ENCODE data around the gene SPRR4.

GRCh38 chr1:152942161-152942560 is 28.3 kb upstream of the SPRR4 start:
- no peak for TF ChIP-seq POLR2AphosphoS5 (IDR thresholded peaks at IDR 0.05; ENCODE audit: low read depth)
- no peak for TF ChIP-seq CTCF (conservative IDR thresholded peaks at IDR 0.05; ENCODE audit: low read depth in 2 of 2)
- no peak for TF ChIP-seq ZNF462 (CRISPR knock-in tag; IDR thresholded peaks at IDR 0.05)
- no peak for TF ChIP-seq EZH2 (IDR thresholded peaks at IDR 0.05; ENCODE audit: low read depth, unreplicated experiment)
- no peak for TF ChIP-seq REST (IDR thresholded peaks at IDR 0.05; ENCODE audit: unreplicated experiment)
- no peak for TF ChIP-seq CREB1 (CRISPR knock-in tag; IDR thresholded peaks at IDR 0.05; ENCODE audit: low read depth)
- no peak for TF ChIP-seq EZH2phosphoT487 (IDR thresholded peaks at IDR 0.05; ENCODE audit: unreplicated experiment)
- no peak for TF ChIP-seq JUNB (IDR thresholded peaks at IDR 0.05; ENCODE audit: unreplicated experiment)
- TF ChIP-seq STAT1 (IDR thresholded peaks at IDR 0.05; ENCODE audit: unreplicated experiment) = no peak
- TF ChIP-seq ETS1 (IDR thresholded peaks at IDR 0.05) = no peak
- TF ChIP-seq ZNF114 (CRISPR knock-in tag; IDR thresholded peaks at IDR 0.05) = no peak
- no peak for TF ChIP-seq NANOG (IDR thresholded peaks at IDR 0.05; ENCODE audit: borderline replicate concordance)
- TF ChIP-seq ZNF331 (CRISPR knock-in tag; IDR thresholded peaks at IDR 0.05; ENCODE audit: low read depth) = no peak

Measured in GM23338 (cell line).